ENCODE data around the gene CHTOP. TPM values are rescaled to one million over a fixed set of nuclear protein-coding genes. Genes with fewer than 3 reads are reported as not detected.

CHTOP gene
- total and polyA plus RNA-seq, 2 of the 8 experiments (the other 6 are each of a cell fraction or from before 2014, with no cell fraction given) = 84.6 to 104 TPM

- no peak for FAIRE-seq
- Histone ChIP-seq H3K4me3 (ENCODE audit: extremely low read depth in 1 of 4, insufficient read depth in 2 of 4, low read depth in 3 of 4, low read length in 4 of 4) (no peak overlapping the region), H3K79me1 (ENCODE audit: low read depth, low read length) (no peaks in the 10 kb centered on the region), H2BK120ac (replicated peaks; ENCODE audit: low read depth, low read length) (no peak overlapping the region), H3K18ac (ENCODE audit: extremely low read depth, low read length) (no peak overlapping the region), H3K9me3 (ENCODE audit: insufficient read depth in 2 of 2, low read depth in 1 of 2, low read length in 1 of 2) (peaks cover 0 to 2% of the 10 kb centered on the region in 2 experiments; a peak in 1 of 4 replicates), H3K27ac (ENCODE audit: low read depth, low read length) (no peak overlapping the region), H4K5ac (ENCODE audit: insufficient read length, low read depth, low read length) (no peak overlapping the region), H3K23ac (ENCODE audit: insufficient read length) (no peak overlapping the region), H3K56ac (replicated peaks; ENCODE audit: insufficient read length, low read depth, low read length) (no peak overlapping the region), H3K4me1 (replicated peaks in 1 of 4; ENCODE audit: control insufficient read depth in 3 of 4, insufficient read depth in 4 of 4, low read length in 3 of 4) (no peaks in the 10 kb centered on the region), H2BK12ac (ENCODE audit: low read depth, low read length) (no peak overlapping the region), H2BK20ac (ENCODE audit: low read length) (no peak overlapping the region), H2BK15ac (ENCODE audit: low read length) (no peak overlapping the region), H3K4ac (replicated peaks; ENCODE audit: insufficient read length, low read depth, low read length) (no peak overlapping the region), H4K20me1 (replicated peaks in 1 of 2; ENCODE audit: control insufficient read depth in 1 of 2, insufficient read depth in 2 of 2, low read length in 2 of 2) (no peaks in the 10 kb centered on the region), H3K14ac (ENCODE audit: insufficient read length) (no peak overlapping the region), H3K9ac (replicated peaks in 1 of 4; ENCODE audit: extremely low read depth in 1 of 4, low read depth in 3 of 4, low read length in 3 of 4) (no peak overlapping the region), H2AK5ac (ENCODE audit: low read depth, low read length) (no peak overlapping the region), H4K8ac (ENCODE audit: extremely low read depth, insufficient read depth, low read length) (no peak overlapping the region), H3K36me3 (ENCODE audit: control insufficient read depth in 2 of 4, insufficient read depth in 4 of 4, low read length in 3 of 4) (no peaks in the 10 kb centered on the region), H4K91ac (replicated peaks; ENCODE audit: insufficient read length, low read length) (no peak overlapping the region), H3K79me2 (ENCODE audit: control insufficient read depth in 1 of 2, insufficient read depth in 2 of 2, low read length in 2 of 2) (no peaks in the 10 kb centered on the region), H2BK5ac (ENCODE audit: low read depth, low read length) (no peak overlapping the region), H3K23me2 (ENCODE audit: low read depth, low read length) (no peaks in the 10 kb centered on the region), H2AFZ (ENCODE audit: low read length) (no peak overlapping the region), H3K27me3 (replicated peaks in 1 of 4; ENCODE audit: control insufficient read depth in 3 of 4, extremely low read depth in 1 of 4, insufficient read depth in 3 of 4, low read length in 3 of 4) (no peaks in the 10 kb centered on the region), H3K4me2 (ENCODE audit: insufficient read depth in 1 of 2, low read depth in 2 of 2, low read length in 2 of 2) (no peak overlapping the region)
- POLR2A ChIA-PET (ENCODE audit: partially characterized antibody) = interaction anchor here (0.6 to 2.7 kb wide), 4 partner anchors 33 to 50 kb away, joined by 3 to 10 read pairs (median 3); partner anchors contain the start of genes S100A13 and S100A6
- WGBS, 2 experiments (ENCODE audit: extremely low coverage in 1 of 2, insufficient coverage in 1 of 2, insufficient read length in 1 of 2, insufficient replicate concordance in 2 of 2, low coverage in 1 of 2, low lambda C conversion rate in 2 of 2, missing lambda C conversion rate in 1 of 2) = 100% methylated on average over 1 of the region's 1 CpG; no CpG with 5 or more reads in 1 of the 2 experiments
- DNase-seq (ENCODE audit: low read depth in 1 of 2, low spot score in 2 of 2) = no peak
- TF ChIP-seq TBP (IDR thresholded peaks at IDR 0.05; ENCODE audit: low read depth, low read length) (no peak), NRF1 (IDR thresholded peaks at IDR 0.05; ENCODE audit: low read depth, low read length) (no peak), CTBP2 (IDR thresholded peaks at IDR 0.05; ENCODE audit: borderline replicate concordance, insufficient read depth, insufficient read length, low read length) (no peak), TCF12 (IDR thresholded peaks at IDR 0.05; ENCODE audit: low read depth, low read length) (no peak), SIRT6 (IDR thresholded peaks at IDR 0.05; ENCODE audit: low read length) (no peak), USF2 (IDR thresholded peaks at IDR 0.05; ENCODE audit: low read length) (no peak), CBX8 (IDR thresholded peaks at IDR 0.05; ENCODE audit: borderline replicate concordance, low read depth, low read length) (no peak), HDAC2 (IDR thresholded peaks at IDR 0.05; ENCODE audit: borderline replicate concordance in 1 of 2, low read depth in 2 of 2, low read length in 2 of 2) (no peak), KDM1A (IDR thresholded peaks at IDR 0.05; ENCODE audit: borderline replicate concordance, low read length) (no peak), KDM5A (IDR thresholded peaks at IDR 0.05; ENCODE audit: low read length) (no peak)
- CTCF ChIA-PET (ENCODE audit: partially characterized antibody) = interaction anchor here (0.7 to 1.9 kb wide), 9 partner anchors 11 to 64 kb away, joined by 3 to 7 read pairs (median 4); no protein-coding TSS in a partner anchor
Observed at GRCh38 chr1:153585006-153585405, 48.9 kb upstream of the CHTOP start.
